ENCODE results near the gene INCENP. TPM values are rescaled to one million over a fixed set of nuclear protein-coding genes. Genes with fewer than 3 reads are reported as not detected.
"Not testable (repeated sequence)": the region's sequence is repeated elsewhere in the genome, so short reads cannot be mapped to it uniquely, and the experiment has no call there.

Gene INCENP
- total and polyA plus RNA-seq, 10 donors, result 1.8 to 32.4 (median 22.7) TPM

DNA sequence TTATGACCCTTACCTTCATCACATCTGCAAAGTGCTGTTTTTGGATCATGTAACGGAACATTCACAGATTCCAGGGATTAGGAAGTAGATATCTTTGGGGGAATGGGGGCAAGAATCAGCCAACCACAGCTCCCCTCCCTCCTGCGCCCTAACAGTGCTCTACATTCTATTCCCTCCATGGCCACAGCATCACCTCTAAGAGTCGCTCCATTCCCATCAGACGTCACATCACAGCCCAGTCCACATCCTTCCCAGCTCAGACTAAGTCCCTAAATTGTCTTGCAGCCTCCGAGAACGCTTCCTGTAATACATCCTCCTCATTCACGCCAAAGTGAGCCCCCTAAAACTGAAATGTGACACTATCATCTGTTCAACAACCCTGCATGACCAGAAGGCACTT, 72.1 kb downstream of the INCENP start:
- Histone ChIP-seq H3K36me3 (no peaks in the 10 kb centered on the region), H3K27me3 (replicated peaks in 1 of 7) (peaks cover 0 to 42% (median 0%) of the 10 kb centered on the region in 7 donors), H3K9me3 (no peaks in the 10 kb centered on the region), H3K27ac (no peak overlapping the region), H3K4me1 (no peaks in the 10 kb centered on the region), H3K4me3 (no peak overlapping the region)
- 55 to 66% (median 64%) methylated on average over 7 of the region's 7 CpGs for WGBS, 5 donors
- DNase-seq, result no peak
- TF ChIP-seq POLR2A (IDR thresholded peaks at IDR 0.05), result no peak
- TF ChIP-seq, protein P1, sequence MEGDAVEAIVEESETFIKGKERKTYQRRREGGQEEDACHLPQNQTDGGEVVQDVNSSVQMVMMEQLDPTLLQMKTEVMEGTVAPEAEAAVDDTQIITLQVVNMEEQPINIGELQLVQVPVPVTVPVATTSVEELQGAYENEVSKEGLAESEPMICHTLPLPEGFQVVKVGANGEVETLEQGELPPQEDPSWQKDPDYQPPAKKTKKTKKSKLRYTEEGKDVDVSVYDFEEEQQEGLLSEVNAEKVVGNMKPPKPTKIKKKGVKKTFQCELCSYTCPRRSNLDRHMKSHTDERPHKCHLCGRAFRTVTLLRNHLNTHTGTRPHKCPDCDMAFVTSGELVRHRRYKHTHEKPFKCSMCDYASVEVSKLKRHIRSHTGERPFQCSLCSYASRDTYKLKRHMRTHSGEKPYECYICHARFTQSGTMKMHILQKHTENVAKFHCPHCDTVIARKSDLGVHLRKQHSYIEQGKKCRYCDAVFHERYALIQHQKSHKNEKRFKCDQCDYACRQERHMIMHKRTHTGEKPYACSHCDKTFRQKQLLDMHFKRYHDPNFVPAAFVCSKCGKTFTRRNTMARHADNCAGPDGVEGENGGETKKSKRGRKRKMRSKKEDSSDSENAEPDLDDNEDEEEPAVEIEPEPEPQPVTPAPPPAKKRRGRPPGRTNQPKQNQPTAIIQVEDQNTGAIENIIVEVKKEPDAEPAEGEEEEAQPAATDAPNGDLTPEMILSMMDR (IDR thresholded peaks at IDR 0.05 in 8 of 11, conservative IDR thresholded peaks at IDR 0.05 in 3 of 11), result no peak
- intact Hi-C loops (cut with DNase I; ENCODE audit: low total_unique reads), result no loop called here

DNA sequence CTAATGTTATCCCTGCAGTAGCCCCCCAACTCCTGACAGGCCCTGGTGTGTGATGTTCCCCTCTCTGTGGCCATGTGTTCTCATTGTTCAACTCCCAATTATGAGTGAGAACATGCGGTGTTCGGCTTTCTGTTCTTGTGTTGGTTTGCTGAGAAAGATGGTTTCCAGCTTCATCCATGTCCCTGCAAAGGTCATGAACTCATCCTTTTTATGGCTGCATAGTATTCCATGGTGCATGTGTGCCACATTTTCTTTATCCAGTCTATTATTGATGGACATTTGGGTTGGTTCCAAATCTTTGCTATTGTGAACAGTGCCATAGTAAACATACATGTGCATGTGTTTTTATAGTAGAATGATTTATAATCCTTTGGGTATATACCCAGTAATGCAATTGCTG, 73.6 kb downstream of the INCENP start:
- H3K27me3 ChIP-seq (replicated peaks in 1 of 7), result peaks cover 0 to 41% (median 0%) of the 10 kb centered on the region in 7 donors
- H3K4me3 ChIP-seq; H3K4me1 ChIP-seq; intact Hi-C loops (cut with DNase I; ENCODE audit: low total_unique reads); DNase-seq; H3K36me3 ChIP-seq; H3K9me3 ChIP-seq; H3K27ac ChIP-seq: not testable (repeated sequence)
- WGBS, 5 donors, result 64 to 100% (median 93%) methylated on average over 2 of the region's 2 CpGs

DNA sequence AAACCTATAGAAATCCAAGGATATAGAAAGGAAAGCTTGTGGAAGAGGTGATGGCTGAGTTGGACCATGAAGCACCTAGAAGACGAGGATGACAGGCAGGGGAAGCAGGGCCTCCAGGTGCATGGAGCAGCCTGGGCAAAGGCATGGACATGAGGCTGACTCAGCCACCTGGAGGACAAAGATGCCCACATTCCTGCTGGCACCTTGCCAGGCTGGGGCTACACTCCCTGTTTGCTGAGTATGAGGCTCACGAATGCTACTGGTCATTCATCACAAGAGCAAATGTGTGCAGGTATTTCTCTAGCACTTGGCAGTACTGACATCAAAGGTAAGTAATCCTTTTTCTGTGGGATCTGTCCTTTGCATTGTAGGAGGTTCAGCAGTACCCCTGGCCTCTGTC, 77.6 kb downstream of the INCENP start:
- no peaks in the 10 kb centered on the region for H3K4me1 ChIP-seq
- H3K4me3 ChIP-seq, result no peak overlapping the region
- no peak for DNase-seq
- no peaks in the 10 kb centered on the region for H3K9me3 ChIP-seq
- no peak overlapping the region for H3K27ac ChIP-seq
- 65 to 88% (median 75%) methylated on average over 2 of the region's 2 CpGs for WGBS, 5 donors
- H3K36me3 ChIP-seq, result no peaks in the 10 kb centered on the region
- peaks cover 0 to 10% (median 0%) of the 10 kb centered on the region in 7 donors for H3K27me3 ChIP-seq (replicated peaks in 1 of 7)
- no peak for TF ChIP-seq POLR2AphosphoS5 (IDR thresholded peaks at IDR 0.05)
- no peak for TF ChIP-seq POLR2A (IDR thresholded peaks at IDR 0.05)
- TF ChIP-seq, protein P1 (IDR thresholded peaks at IDR 0.05 in 8 of 11, conservative IDR thresholded peaks at IDR 0.05 in 3 of 11), result no peak
- intact Hi-C loops (cut with DNase I; ENCODE audit: low total_unique reads), result no loop called here

Other genes with a start within 250 kb of the INCENP start
- 10 to 100 TPM; 26.3 to 40.8 (median 32.0) TPM for gene FADS3, start 232.5 kb upstream of the INCENP start, total RNA-seq
- 10 to 100 TPM; 39.3 to 63.6 (median 52.7) TPM for gene FADS3, start 232.5 kb upstream of the INCENP start, polyA plus RNA-seq
- 10 to 100 TPM; 34.3 to 57.1 (median 39.5) TPM for gene RAB3IL1, start 206.4 kb upstream of the INCENP start, total RNA-seq
- 10 to 100 TPM in 2 of 3 donors, 1 to 10 TPM in 1; 6.5 to 17.6 (median 14.1) TPM for gene RAB3IL1, start 206.4 kb upstream of the INCENP start, polyA plus RNA-seq
- gene BEST1, start 173.7 kb upstream of the INCENP start, total RNA-seq, result 10 to 100 TPM in 5 of 7 donors, 1 to 10 TPM in 2; 6.8 to 20.4 (median 12.3) TPM
- 1 to 10 TPM; 2.6 to 4.3 (median 3.0) TPM for gene BEST1, start 173.7 kb upstream of the INCENP start, polyA plus RNA-seq
- 1,000 to 10,000 TPM; 1,915 to 2,864 (median 2,469) TPM for gene FTH1, start 156.4 kb upstream of the INCENP start, total RNA-seq
- gene FTH1, start 156.4 kb upstream of the INCENP start, polyA plus RNA-seq, result 1,000 to 10,000 TPM; 2,005 to 3,321 (median 2,533) TPM
- not detected for gene SCGB1D1, start 66.2 kb downstream of the INCENP start, total RNA-seq
- not detected for gene SCGB1D1, start 66.2 kb downstream of the INCENP start, polyA plus RNA-seq
- gene SCGB2A1, start 84.7 kb downstream of the INCENP start, total RNA-seq, result not detected
- not detected for gene SCGB2A1, start 84.7 kb downstream of the INCENP start, polyA plus RNA-seq
- not detected for gene SCGB1D2, start 118.2 kb downstream of the INCENP start, total RNA-seq
- not detected for gene SCGB1D2, start 118.2 kb downstream of the INCENP start, polyA plus RNA-seq
- gene SCGB2A2, start 146.1 kb downstream of the INCENP start, total RNA-seq, result not detected
- not detected for gene SCGB2A2, start 146.1 kb downstream of the INCENP start, polyA plus RNA-seq
- not detected for gene SCGB1D4, start 175.1 kb downstream of the INCENP start, total RNA-seq
- not detected for gene SCGB1D4, start 175.1 kb downstream of the INCENP start, polyA plus RNA-seq
- gene ASRGL1, start 213.4 kb downstream of the INCENP start, total RNA-seq, result 10 to 100 TPM in 1 of 7 donors, 1 to 10 TPM in 6; 3.4 to 23.4 (median 8.1) TPM
- 1 to 10 TPM; 2.9 to 4.5 (median 3.1) TPM for gene ASRGL1, start 213.4 kb downstream of the INCENP start, polyA plus RNA-seq

Data from spleen (tissue), 11 donors.